ENCODE results near the gene HIVEP1. TPM values are rescaled to one million over a fixed set of nuclear protein-coding genes. Genes with fewer than 3 reads are reported as not detected.

Gene HIVEP1
- total and polyA plus RNA-seq, 2 of the 8 experiments (the other 6 are each of a cell fraction or from before 2014, with no cell fraction given): 22.6 to 23.1 TPM

DNA sequence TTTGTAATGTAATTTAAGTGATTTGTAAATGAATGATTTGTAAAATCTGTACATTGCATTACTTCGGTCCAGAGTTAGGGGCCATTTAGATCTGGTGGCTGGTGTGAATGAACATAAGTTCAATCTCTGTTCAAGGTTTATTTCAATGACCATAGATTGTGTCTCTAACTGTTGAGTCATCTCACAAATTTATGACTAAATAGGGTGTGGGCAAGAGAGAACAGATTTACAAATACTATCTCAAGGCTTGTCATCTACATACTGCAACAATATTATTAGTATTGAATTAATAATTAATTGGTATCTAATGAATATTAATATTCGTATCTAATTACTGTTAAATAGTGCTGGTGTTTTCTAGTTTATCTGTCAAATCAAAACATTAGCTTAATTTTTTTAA lies 162.8 kb downstream of the HIVEP1 start (continued):
- no peak for TF ChIP-seq EGR1 (IDR thresholded peaks at IDR 0.05; ENCODE audit: borderline replicate concordance, low read depth, low read length)
- TF ChIP-seq YY1 (IDR thresholded peaks at IDR 0.05; ENCODE audit: low read depth, low read length): no peak
- no peak for TF ChIP-seq CTBP2 (IDR thresholded peaks at IDR 0.05; ENCODE audit: borderline replicate concordance, insufficient read depth, insufficient read length, low read length)
- no peak for TF ChIP-seq RNF2 (IDR thresholded peaks at IDR 0.05; ENCODE audit: borderline replicate concordance, low read depth, low read length, missing control alignments, poor library complexity, severe bottlenecking)
